Femur (tissue), 1 donor: ENCODE measurements around the gene GIMAP2.

ENCODE experiments used
- DNase-seq: peaks from one replicate; pipeline ENCODE4 v3.0.0-alpha.2; 2017

Gene GIMAP2

GRCh38 chr7:150734254-150734653 lies 48.7 kb downstream of the GIMAP2 start:
- DNase-seq, result no peak

- DNase-seq, result no peak
Measured at GRCh38 chr7:150735596-150736358, 50.3 kb downstream of the GIMAP2 start.

- DNase-seq, result no peak
Measured at GRCh38 chr7:150736864-150737263, 51.4 kb downstream of the GIMAP2 start.

DNA sequence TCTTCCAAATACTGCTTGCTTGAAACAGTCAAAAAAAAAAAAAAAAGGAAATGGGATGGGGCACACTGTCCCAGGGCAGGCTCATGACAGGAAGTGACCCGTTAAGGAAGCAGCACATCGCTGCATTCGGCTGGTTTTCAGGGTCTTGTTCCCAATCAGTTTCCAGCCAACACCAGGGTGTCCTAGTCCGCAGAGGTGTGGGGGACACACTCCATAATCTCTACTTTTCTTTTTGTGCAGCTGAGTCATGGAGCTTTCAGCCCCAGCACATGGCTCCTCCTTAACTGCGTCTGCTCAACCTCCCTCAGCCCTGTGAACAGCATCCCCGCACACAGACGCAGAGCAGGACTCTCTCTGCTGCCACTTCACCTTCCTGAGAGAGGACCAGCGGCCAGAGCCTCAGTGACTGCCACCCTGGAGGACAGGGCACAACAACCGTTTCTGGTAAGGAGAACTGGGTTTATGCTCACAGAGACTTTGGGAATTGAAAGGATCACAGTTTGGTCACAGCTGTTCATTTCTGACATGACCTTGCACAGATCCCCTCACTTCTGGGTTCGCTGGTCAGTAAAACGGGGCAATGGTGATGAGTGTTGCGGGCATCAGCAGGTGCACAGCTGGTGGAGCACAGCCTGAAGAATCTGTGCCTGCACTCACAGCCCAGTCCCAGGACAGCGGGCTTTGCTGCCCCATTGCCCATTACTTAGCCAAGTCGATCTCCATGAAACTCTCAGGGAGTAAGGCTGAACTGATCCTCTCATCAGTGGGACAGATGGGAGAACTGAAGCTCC lies 52.0 kb downstream of the GIMAP2 start, which contains the start of gene GIMAP5:
Gene GIMAP5, plus strand, starts transcription at position 154 of the 791 bp plus-strand sequence. CDS start 3,467 bp downstream, outside the sequence.
- no peak for DNase-seq

DNA sequence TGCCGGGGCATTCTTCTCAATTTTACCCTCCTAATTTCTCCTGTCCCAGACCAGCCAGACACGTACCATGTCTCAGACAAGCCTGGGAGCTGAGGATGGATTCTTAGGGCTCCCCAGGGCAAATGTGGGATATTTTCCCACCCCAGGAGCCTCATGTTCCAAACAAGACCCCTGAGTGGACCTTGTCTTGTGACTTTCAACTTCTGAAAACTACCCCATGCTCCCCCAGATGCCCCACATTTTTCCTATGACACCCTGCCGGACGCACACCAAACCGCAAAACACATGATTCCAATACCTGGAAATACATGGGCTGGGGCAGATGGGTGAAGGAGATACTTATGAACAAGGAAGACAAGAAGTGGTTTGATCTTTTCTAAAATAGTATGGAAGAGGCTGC lies 52.6 kb downstream of the GIMAP2 start:
- DNase-seq, result no peak

- no peak for DNase-seq
Measured at GRCh38 chr7:150738591-150739001, 53.1 kb downstream of the GIMAP2 start.

DNA sequence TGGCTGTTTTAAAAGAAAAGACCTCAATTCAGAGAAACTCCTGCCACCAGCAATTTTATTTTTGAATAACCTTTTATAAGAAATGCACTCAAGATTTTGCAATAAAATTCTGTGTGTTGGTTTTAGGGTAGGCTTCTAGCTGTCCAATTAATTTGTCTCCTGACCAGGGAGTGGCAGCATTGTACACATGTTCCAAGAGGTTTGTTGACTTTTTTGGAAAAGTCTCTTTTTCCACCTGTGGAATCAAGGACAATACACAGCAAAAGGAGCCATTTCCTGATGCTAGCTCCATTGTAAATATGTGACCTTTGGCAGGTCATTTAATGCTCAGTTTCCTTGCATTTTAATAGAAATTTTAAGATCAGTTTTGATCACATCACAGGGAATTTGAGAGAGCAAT lies 53.5 kb downstream of the GIMAP2 start:
- DNase-seq, result no peak

DNA sequence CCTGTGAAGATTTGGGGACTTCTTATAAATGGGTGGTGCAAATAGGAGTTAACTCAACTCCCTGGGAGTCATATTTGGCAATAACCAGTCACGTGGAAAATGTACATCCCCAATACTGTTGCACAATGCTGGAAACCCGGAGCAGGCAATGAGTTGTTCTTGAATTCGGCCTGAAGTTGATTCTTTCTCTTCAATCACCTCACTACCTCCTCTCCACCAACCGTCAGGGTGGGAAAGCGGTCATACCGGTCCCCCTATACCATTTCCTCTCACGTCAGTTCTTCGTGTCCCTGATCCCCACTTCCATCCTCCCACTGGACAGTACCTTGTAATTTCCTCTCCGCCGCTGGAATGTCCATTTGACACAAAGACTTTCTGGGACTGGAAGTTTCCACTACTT lies 54.5 kb downstream of the GIMAP2 start:
- no peak for DNase-seq

- no peak for DNase-seq
Measured at GRCh38 chr7:150742286-150742968, 56.9 kb downstream of the GIMAP2 start.
